Osteocyte (in vitro differentiated cells): ENCODE results near the gene ADAM30. TPM values are rescaled to one million over a fixed set of nuclear protein-coding genes. Genes with fewer than 3 reads are reported as not detected.

ENCODE experiments used
- DNase-seq: peaks from one replicate; pipeline ENCODE4 v3.0.0; 2021; ENCODE audit warnings: mixed read lengths; ENCODE audit not compliant: unreplicated experiment; ENCODE audit errors: extremely low spot score
- H3K27ac Mint-ChIP-seq: one replicate; pipeline ENCODE4 v1.8.0; 2021; ENCODE audit warnings: mild to moderate bottlenecking, mixed read lengths; ENCODE audit not compliant: unreplicated experiment
- H3K27me3 Mint-ChIP-seq: one replicate; pipeline ENCODE4 v1.8.0; 2021; ENCODE audit warnings: mixed read lengths; ENCODE audit not compliant: unreplicated experiment
- H3K36me3 Mint-ChIP-seq: one replicate; pipeline ENCODE4 v1.8.0; 2021; ENCODE audit warnings: mixed read lengths; ENCODE audit not compliant: unreplicated experiment
- H3K4me1 Mint-ChIP-seq: one replicate; pipeline ENCODE4 v1.8.0; 2021; ENCODE audit warnings: mixed read lengths; ENCODE audit not compliant: unreplicated experiment
- H3K4me3 Mint-ChIP-seq: one replicate; pipeline ENCODE4 v1.8.0; 2021; ENCODE audit warnings: mild to moderate bottlenecking, moderate library complexity, mixed read lengths; ENCODE audit not compliant: unreplicated experiment
- H3K9me3 Mint-ChIP-seq: one replicate; pipeline ENCODE4 v1.8.0; 2021; ENCODE audit warnings: mixed read lengths; ENCODE audit not compliant: unreplicated experiment
- CTCF ChIP-seq: fragments of 200-600 bp; sonication (generic); IDR thresholded peaks from 2 replicates; pipeline ENCODE4 v1.5.0; 2021; ENCODE audit warnings: antibody characterized with exemption, mild to moderate bottlenecking, moderate library complexity
- total RNA-seq: library from RNA; stranded (reverse); gene quantifications from 2 replicates; pipeline ENCODE4 v1.2.1, GENCODE V29; 2021

Gene ADAM30
- total RNA-seq, 1 donor from 2014 or later = not detected

GRCh38 chr1:119917304-119918055, 21.2 kb upstream of the ADAM30 start:
- Mint-ChIP-seq H3K27ac (peak overlapping the region; percentile 77), H3K36me3 (peaks cover 89% of the 10 kb centered on the region), H3K9me3 (no peaks in the 10 kb centered on the region), H3K27me3 (no peaks in the 10 kb centered on the region), H3K4me1 (peaks cover 17% of the 10 kb centered on the region), H3K4me3 (no peak overlapping the region)
- DNase-seq = no peak
- no peak for TF ChIP-seq CTCF

GRCh38 chr1:119915517-119915916, 19.2 kb upstream of the ADAM30 start:
- no peak for DNase-seq
- Mint-ChIP-seq H3K4me1 (peaks cover 17% of the 10 kb centered on the region), H3K9me3 (no peaks in the 10 kb centered on the region), H3K4me3 (no peak overlapping the region), H3K27me3 (no peaks in the 10 kb centered on the region), H3K27ac (no peak overlapping the region), H3K36me3 (peaks cover 81% of the 10 kb centered on the region)
- no peak for TF ChIP-seq CTCF

GRCh38 chr1:119914071-119914470, 17.8 kb upstream of the ADAM30 start:
- DNase-seq = no peak
- H3K36me3 Mint-ChIP-seq = peaks cover 72% of the 10 kb centered on the region
- H3K4me3 Mint-ChIP-seq = no peak overlapping the region
- no peaks in the 10 kb centered on the region for H3K27me3 Mint-ChIP-seq
- no peaks in the 10 kb centered on the region for H3K9me3 Mint-ChIP-seq
- no peak for TF ChIP-seq CTCF
- H3K4me1 Mint-ChIP-seq = peaks cover 17% of the 10 kb centered on the region
- H3K27ac Mint-ChIP-seq = peak overlapping the region; percentile 2

DNA sequence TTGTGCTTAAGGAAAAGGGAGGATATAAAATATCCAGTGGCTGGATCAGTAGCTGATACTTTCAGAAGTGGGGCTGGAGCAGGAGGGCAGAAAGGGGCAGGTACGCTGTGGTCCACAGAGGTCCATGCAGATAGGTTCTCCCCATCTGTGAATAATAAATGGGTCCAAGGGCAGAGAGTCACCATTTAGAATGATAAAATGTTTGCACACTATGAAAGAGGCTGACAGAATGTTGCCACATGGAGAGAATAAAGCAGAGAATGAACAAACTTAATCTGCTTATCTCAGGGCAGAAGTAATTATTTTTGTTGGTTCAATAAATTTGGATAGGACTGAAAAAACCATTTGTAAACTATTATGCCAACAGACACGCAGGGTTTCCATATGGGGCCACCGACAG, 16.6 kb upstream of the ADAM30 start:
- Mint-ChIP-seq H3K4me3 (no peak overlapping the region), H3K27ac (no peak overlapping the region), H3K4me1 (peaks cover 12% of the 10 kb centered on the region), H3K27me3 (no peaks in the 10 kb centered on the region), H3K36me3 (peaks cover 62% of the 10 kb centered on the region), H3K9me3 (no peaks in the 10 kb centered on the region)
- no peak for TF ChIP-seq CTCF
- no peak for DNase-seq

GRCh38 chr1:119911775-119912174, 15.5 kb upstream of the ADAM30 start:
- H3K36me3 Mint-ChIP-seq = peaks cover 50% of the 10 kb centered on the region
- no peak for DNase-seq

More at GRCh38 chr1:119911775-119912174, 15.5 kb upstream of the ADAM30 start:
- no peak for TF ChIP-seq CTCF
- Mint-ChIP-seq H3K27ac (no peak overlapping the region), H3K4me3 (no peak overlapping the region), H3K4me1 (peaks cover under 1% of the 10 kb centered on the region), H3K27me3 (no peaks in the 10 kb centered on the region), H3K9me3 (no peaks in the 10 kb centered on the region)
